NCI-H2196 (cell line): ENCODE data around the gene PSMF1.
"Not testable (repeated sequence)": the region's sequence is repeated elsewhere in the genome, so short reads cannot be mapped to it uniquely, and the experiment has no call there.

ENCODE experiments used
- DNase-seq: peaks from one replicate; lab custom pipeline; 2025; ENCODE audit not compliant: unreplicated experiment; lab: John Stamatoyannopoulos, UW

PSMF1 gene

DNA sequence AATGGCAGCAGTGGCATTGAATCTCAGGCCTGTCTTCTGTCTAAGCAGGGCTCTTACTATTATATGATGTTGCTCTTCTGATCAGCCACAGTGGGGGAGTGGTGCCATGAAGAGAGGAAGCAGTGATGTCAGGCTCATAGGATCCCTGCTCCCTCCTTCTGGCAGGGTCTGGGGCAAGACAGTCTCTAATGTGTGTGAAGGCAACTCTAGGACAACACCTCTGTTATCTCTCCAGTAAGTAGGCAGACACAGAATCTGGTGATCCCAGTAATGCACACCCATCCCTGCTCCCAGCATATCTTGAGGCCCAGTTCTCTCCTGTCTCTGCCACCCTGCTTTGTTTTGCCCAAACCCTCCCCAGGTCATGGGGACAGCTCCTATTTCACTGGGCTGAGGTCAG is 93.6 kb downstream of the PSMF1 start:
- DNase-seq, result no peak

- DNase-seq, result peak; percentile 65
Observed at GRCh38 chr20:1212607-1213396, 94.4 kb downstream of the PSMF1 start.

DNA sequence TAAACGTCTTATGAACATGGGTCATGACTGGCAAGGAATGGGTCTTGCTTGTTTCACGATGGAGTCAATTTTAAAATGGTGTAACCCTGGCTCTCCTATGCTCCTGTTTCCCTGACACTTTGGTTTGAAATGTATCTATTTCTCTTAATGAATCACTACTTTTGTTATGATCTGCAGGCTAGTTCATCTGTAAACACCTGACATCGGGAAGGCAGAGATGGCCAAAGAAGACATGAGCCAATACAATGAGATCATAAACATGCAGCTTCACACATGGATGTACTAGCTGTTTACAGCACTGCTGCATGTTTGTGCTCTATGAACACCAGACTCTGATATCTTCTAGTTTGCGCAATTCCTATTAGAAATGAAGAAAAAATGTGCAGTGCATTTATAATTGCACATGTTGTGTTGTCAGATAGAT is 96.4 kb downstream of the PSMF1 start:
- DNase-seq, result no peak

GRCh38 chr20:1215386-1216170 is 97.2 kb downstream of the PSMF1 start:
- DNase-seq, result no peak

GRCh38 chr20:1216527-1217427 is 98.4 kb downstream of the PSMF1 start:
- DNase-seq, result not testable (repeated sequence)
